ENCODE data around the gene SLC29A4. TPM values are rescaled to one million over a fixed set of nuclear protein-coding genes. Genes with fewer than 3 reads are reported as not detected.

Gene SLC29A4, protein sequence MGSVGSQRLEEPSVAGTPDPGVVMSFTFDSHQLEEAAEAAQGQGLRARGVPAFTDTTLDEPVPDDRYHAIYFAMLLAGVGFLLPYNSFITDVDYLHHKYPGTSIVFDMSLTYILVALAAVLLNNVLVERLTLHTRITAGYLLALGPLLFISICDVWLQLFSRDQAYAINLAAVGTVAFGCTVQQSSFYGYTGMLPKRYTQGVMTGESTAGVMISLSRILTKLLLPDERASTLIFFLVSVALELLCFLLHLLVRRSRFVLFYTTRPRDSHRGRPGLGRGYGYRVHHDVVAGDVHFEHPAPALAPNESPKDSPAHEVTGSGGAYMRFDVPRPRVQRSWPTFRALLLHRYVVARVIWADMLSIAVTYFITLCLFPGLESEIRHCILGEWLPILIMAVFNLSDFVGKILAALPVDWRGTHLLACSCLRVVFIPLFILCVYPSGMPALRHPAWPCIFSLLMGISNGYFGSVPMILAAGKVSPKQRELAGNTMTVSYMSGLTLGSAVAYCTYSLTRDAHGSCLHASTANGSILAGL
- total RNA-seq (1 to 10 TPM; 1.6 to 7.3 (median 3.0) TPM), polyA plus RNA-seq (1 to 10 TPM; 4.7 to 5.2 TPM)
- long read RNA-seq, donor 1, full-length matches to known transcripts, result 1 of 3 reads
- long read RNA-seq, donor 1, partial matches to known transcripts, result 2 of 3 reads
- long read RNA-seq, donor 1, other reads (novel, unspliced or antisense), result 0 of 3 reads
- long read RNA-seq, donor 2, partial matches to known transcripts, result 2 of 2 reads
- long read RNA-seq, donor 2, other reads (novel, unspliced or antisense), result 0 of 2 reads
- long read RNA-seq, donor 3, full-length matches to known transcripts, result 2 of 5 reads
- long read RNA-seq, donor 3, partial matches to known transcripts, result 2 of 5 reads
- long read RNA-seq, donor 3, other reads (novel, unspliced or antisense), result 1 of 5 reads

DNA sequence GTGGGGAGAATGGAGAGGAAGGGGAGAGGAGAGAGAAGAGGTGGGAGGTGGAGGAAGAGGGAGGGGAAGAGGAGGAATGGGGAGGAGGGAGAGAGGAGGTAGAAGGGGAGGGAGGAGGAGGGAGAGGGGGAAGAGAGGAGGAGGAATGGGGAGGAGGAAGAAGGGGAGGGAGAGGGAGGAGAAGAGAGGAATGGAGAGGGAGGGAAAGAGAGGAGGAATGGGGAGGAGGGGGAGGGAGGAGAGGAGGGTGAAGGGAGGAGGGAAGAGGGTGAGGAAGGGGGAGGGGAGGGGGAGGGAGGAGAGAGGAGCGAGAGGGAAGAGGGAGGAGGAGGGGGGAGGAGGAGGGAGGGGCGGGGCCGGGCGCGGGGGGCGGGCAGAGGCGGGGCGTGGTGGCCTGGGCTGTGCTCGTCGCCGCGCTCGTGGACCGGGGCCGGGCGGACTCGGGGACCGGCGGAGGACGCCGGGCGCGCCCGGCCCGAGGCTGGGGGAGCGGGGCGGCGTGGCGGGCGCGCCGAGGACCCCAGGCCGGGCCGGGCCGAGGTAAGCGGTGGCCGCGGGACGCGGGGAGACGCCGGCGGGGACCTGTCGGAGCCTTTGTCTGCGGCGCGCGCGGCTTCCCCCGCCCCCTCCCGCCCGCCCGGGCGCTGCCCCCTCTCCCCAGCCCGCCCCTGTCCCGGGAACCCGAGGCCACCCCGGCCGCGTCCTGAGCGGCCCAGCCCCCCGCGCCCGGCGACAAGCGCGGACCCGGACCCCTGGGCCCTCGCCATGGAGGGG, at the start of gene SLC29A4:
Gene SLC29A4 (plus strand): TSS at position 401 of the 774 bp plus-strand sequence. CDS start 4,874 bp downstream, outside the sequence.
- ATAC-seq (peak in 3 of 4 donors; percentile 64 to 74 (median 72)), DNase-seq (peak in 4 of 5 donors; percentile 46 to 55 (median 50))
- Histone ChIP-seq H3K36me3 (no peaks in the 10 kb centered on the region), H3K27me3 (peaks cover 0 to 17% (median 3%) of the 10 kb centered on the region in 9 donors), H3K9me3 (no peaks in the 10 kb centered on the region), H3K4me3 (peak within 1 kb of the TSS; percentile 17 to 65 (median 50)), H3K27ac (peak within 1 kb of the TSS in 1 of 12 donors; percentile 34), H3K4me1 (peaks cover 0 to 13% (median 5%) of the 10 kb centered on the region in 12 donors)
- TF ChIP-seq, protein P1, sequence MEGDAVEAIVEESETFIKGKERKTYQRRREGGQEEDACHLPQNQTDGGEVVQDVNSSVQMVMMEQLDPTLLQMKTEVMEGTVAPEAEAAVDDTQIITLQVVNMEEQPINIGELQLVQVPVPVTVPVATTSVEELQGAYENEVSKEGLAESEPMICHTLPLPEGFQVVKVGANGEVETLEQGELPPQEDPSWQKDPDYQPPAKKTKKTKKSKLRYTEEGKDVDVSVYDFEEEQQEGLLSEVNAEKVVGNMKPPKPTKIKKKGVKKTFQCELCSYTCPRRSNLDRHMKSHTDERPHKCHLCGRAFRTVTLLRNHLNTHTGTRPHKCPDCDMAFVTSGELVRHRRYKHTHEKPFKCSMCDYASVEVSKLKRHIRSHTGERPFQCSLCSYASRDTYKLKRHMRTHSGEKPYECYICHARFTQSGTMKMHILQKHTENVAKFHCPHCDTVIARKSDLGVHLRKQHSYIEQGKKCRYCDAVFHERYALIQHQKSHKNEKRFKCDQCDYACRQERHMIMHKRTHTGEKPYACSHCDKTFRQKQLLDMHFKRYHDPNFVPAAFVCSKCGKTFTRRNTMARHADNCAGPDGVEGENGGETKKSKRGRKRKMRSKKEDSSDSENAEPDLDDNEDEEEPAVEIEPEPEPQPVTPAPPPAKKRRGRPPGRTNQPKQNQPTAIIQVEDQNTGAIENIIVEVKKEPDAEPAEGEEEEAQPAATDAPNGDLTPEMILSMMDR (IDR thresholded peaks at IDR 0.05), result no peak
- no peak for TF ChIP-seq POLR2A (IDR thresholded peaks at IDR 0.05)
- intact Hi-C loops (cut with DNase I), result no loop called here
- 0 to 1% (median 1%) methylated on average over 25 to 68 of the region's 69 CpGs for WGBS, 4 donors

DNA sequence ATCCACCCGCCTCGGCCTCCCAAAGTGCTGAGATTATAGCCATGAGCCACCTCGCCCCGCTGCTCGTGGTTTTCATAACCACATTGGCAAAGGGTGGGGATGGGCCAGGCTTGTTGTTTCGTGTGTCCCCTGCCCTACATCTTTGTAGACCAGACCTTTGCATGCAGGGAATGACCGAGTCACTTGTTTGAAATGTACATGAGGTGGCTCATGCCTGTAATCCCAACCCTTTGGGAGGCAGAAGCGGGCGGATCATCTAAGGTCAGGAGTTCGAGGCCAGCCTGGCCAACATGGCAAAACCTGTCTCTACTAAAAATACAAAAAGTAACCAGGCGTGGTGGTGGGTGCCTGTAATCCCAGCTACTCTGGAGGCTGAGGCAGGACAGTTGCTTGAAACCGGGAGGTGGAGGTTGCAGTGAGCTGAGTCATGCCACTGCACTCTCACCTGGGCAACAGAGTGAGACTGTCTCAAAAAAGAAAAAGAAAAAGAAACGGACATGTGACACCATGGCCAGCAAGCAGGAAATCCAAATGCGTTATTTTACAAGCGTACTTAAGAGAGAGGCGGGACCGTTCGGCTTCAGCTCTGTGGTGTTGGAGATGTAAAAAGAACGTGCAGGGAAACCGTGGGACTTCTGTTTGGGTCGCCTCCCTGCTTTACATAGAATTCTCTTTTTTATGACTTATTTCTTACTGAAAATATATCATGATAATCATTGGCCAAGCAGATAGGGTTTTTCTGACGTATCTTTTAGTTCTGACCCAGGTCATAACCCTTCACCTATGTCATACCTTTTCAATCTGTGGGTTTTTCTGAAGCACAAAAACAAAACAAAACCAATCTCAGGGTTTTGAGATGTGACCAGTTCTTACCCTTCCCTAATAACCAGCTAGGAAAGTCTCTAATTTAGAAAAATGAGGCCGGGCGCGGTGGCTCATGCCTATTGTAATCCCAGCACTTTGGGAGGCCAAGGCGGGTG, 47.6 kb upstream of the SLC29A4 start:
- Histone ChIP-seq H3K36me3 (peaks cover 0 to 34% (median 28%) of the 10 kb centered on the region in 9 donors), H3K27me3 (no peaks in the 10 kb centered on the region), H3K4me3 (no peak overlapping the region), H3K27ac (no peak overlapping the region), H3K4me1 (peaks cover 0 to 57% (median 4%) of the 10 kb centered on the region in 12 donors), H3K9me3 (no peaks in the 10 kb centered on the region)
- no peak for ATAC-seq
- TF ChIP-seq POLR2A (IDR thresholded peaks at IDR 0.05), result no peak
- TF ChIP-seq, protein P1 (IDR thresholded peaks at IDR 0.05), result no peak
- 84 to 88% (median 85%) methylated on average over 26 of the region's 26 CpGs for WGBS, 4 donors
- no peak for DNase-seq
- intact Hi-C loops (cut with DNase I), result no loop called here

DNA sequence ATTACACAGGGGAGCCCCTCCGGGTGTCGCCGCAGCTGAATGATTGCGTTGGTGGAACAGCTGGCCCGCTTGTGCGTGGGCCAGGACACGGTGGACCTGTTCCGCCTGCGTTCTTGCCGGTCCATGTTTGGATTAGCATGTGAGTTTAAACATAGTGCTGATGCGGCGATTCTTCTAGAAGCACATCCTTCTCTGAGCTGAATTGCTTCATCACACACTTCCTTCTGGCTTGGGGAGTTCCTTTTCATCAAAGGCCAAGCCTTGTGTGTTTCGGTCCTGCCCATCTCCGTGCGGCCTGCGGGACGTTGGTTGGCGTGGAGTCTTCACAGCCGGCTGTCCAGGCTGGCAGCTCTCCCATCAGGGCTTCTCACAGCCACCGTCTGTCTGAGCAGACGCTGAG, 45.5 kb upstream of the SLC29A4 start:
- peak overlapping the region in 7 of 12 donors; percentile 2 to 35 (median 19) for H3K4me3 ChIP-seq
- H3K27me3 ChIP-seq, result no peaks in the 10 kb centered on the region
- no peaks in the 10 kb centered on the region for H3K9me3 ChIP-seq
- TF ChIP-seq, protein P1 (IDR thresholded peaks at IDR 0.05), result no peak
- no peak for TF ChIP-seq POLR2A (IDR thresholded peaks at IDR 0.05)
- WGBS, 4 donors, result 50 to 66% (median 60%) methylated on average over 21 of the region's 21 CpGs
- DNase-seq (peak; percentile 59 to 87 (median 75)), ATAC-seq (peak; percentile 56 to 78 (median 64))
- intact Hi-C loops (cut with DNase I), result no loop called here
- H3K27ac ChIP-seq, result peak overlapping the region in 4 of 12 donors; percentile 34 to 81 (median 40)
- peaks cover 0 to 49% (median 5%) of the 10 kb centered on the region in 12 donors for H3K4me1 ChIP-seq
- peaks cover 0 to 14% (median 7%) of the 10 kb centered on the region in 9 donors for H3K36me3 ChIP-seq

Data from heart left ventricle (tissue), 16 donors.